Osteoblast (primary cell): ENCODE data around the gene USP33. TPM values are rescaled to one million over a fixed set of nuclear protein-coding genes. Genes with fewer than 3 reads are reported as not detected.

Experiments used
- DNase-seq: peaks from one replicate; pipeline ENCODE4 v3.0.0; 2011; ENCODE audit warnings: low spot score, mixed read lengths; ENCODE audit not compliant: insufficient read length; ENCODE audit errors: missing footprints
- H2AFZ ChIP-seq: 2 replicates; pipeline ENCODE4 v1.6.0; 2011; ENCODE audit warnings: mild to moderate bottlenecking, low read length
- H3K27ac ChIP-seq: 2 replicates; pipeline ENCODE4 v1.5.1; 2011; ENCODE audit warnings: mild to moderate bottlenecking, low read depth, low read length, moderate library complexity
- H3K27me3 ChIP-seq: 2 replicates; pipeline ENCODE4 v1.6.0; 2012; ENCODE audit warnings: mild to moderate bottlenecking, control low read depth, inconsistent platforms, low read length, moderate library complexity; ENCODE audit not compliant: insufficient read depth
- H3K36me3 ChIP-seq: 2 replicates; pipeline ENCODE4 v1.5.1; 2011; ENCODE audit warnings: mild to moderate bottlenecking, low read length, control low read depth, moderate library complexity; ENCODE audit not compliant: insufficient read depth
- H3K4me1 ChIP-seq: 2 replicates; pipeline ENCODE4 v1.5.1; 2011; ENCODE audit warnings: mild to moderate bottlenecking, low read length, control low read depth, moderate library complexity; ENCODE audit not compliant: insufficient read depth
- H3K4me2 ChIP-seq: 2 replicates; pipeline ENCODE4 v1.6.0; 2011; ENCODE audit warnings: mild to moderate bottlenecking, low read length; ENCODE audit not compliant: insufficient read depth
- H3K4me3 ChIP-seq: fragments of 200-600 bp; sonication (generic); 3 replicates; pipeline ENCODE4 v1.5.1; 2012; ENCODE audit warnings: mild to moderate bottlenecking, low read length, inconsistent platforms; ENCODE audit not compliant: insufficient read depth
- H3K79me2 ChIP-seq: 2 replicates; pipeline ENCODE4 v1.6.0; 2012; ENCODE audit warnings: mild to moderate bottlenecking, low read length, control low read depth, inconsistent platforms; ENCODE audit not compliant: insufficient read depth
- H3K9me3 ChIP-seq: 2 replicates; pipeline ENCODE4 v1.5.1; 2011; ENCODE audit warnings: low read depth, low read length, control low read depth
- H4K20me1 ChIP-seq: 2 replicates; pipeline ENCODE4 v1.6.0; 2012; ENCODE audit warnings: mild to moderate bottlenecking, low read length, control low read depth; ENCODE audit not compliant: insufficient read depth
- CTCF ChIP-seq: IDR thresholded peaks from 2 replicates; pipeline ENCODE4 v1.5.1; 2011; ENCODE audit warnings: mild to moderate bottlenecking, low read depth, low read length, moderate library complexity; ENCODE audit errors: extremely low read depth
- total RNA-seq: library from RNA; depleted of rRNA; stranded (reverse); fragments of >200 nt; gene quantifications from 2 replicates; pipeline ENCODE4 v1.2.3, GENCODE V29; 2012

The USP33 gene
- total RNA-seq, 1 donor, result 89.8 TPM

- no peak for TF ChIP-seq CTCF
- DNase-seq, result no peak
- Histone ChIP-seq H3K4me3 (no peak overlapping the region), H3K9me3 (no peaks in the 10 kb centered on the region), H3K36me3 (no peaks in the 10 kb centered on the region), H3K27ac (no peak overlapping the region), H3K79me2 (peaks cover 99% of the 10 kb centered on the region), H2AFZ (no peak overlapping the region), H3K4me2 (no peak overlapping the region), H4K20me1 (peaks cover 40% of the 10 kb centered on the region), H3K4me1 (peaks cover 2% of the 10 kb centered on the region), H3K27me3 (no peaks in the 10 kb centered on the region)
Measured at GRCh38 chr1:77664939-77665516, 94.6 kb downstream of the USP33 start.

DNA sequence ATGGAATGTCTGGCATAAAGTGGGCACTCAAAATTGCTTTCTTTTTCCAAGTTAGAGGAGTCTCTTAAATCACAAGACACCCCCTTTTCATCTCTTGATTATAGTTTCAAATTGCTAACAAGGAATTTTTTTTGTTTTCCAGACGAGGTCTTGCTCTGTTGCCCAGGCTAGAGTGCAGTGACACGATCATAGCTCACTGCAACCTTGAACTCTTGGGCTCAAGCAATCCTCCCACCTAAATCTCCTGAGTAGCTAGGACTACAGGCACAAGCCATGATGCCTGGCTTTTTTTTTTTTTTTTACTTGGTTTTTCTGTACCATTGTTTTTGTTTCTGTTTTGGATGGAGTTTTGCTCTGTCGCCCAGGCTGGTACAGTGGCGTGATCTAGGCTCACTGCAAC is 98.0 kb downstream of the USP33 start:
- H3K36me3 ChIP-seq, result no peaks in the 10 kb centered on the region
- H3K9me3 ChIP-seq, result no peaks in the 10 kb centered on the region
- peaks cover 37% of the 10 kb centered on the region for H4K20me1 ChIP-seq
- H3K27ac ChIP-seq, result no peak overlapping the region
- TF ChIP-seq CTCF, result no peak
- H3K4me3 ChIP-seq, result no peak overlapping the region
- H3K4me2 ChIP-seq, result no peak overlapping the region
- H2AFZ ChIP-seq, result no peak overlapping the region
- no peaks in the 10 kb centered on the region for H3K4me1 ChIP-seq
- H3K27me3 ChIP-seq, result no peaks in the 10 kb centered on the region
- peaks cover 97% of the 10 kb centered on the region for H3K79me2 ChIP-seq
- DNase-seq, result no peak

GRCh38 chr1:77659879-77660593 is 99.6 kb downstream of the USP33 start:
- no peak for DNase-seq
- Histone ChIP-seq H3K4me3 (no peak overlapping the region), H3K4me1 (no peaks in the 10 kb centered on the region), H2AFZ (no peak overlapping the region), H3K27me3 (no peaks in the 10 kb centered on the region), H3K27ac (no peak overlapping the region), H3K36me3 (no peaks in the 10 kb centered on the region), H3K9me3 (no peaks in the 10 kb centered on the region), H3K4me2 (no peak overlapping the region), H4K20me1 (peaks cover 30% of the 10 kb centered on the region), H3K79me2 (peaks cover 97% of the 10 kb centered on the region)
- no peak for TF ChIP-seq CTCF

GRCh38 chr1:77658271-77658670 is 101.4 kb downstream of the USP33 start:
- Histone ChIP-seq H3K36me3 (no peaks in the 10 kb centered on the region), H3K9me3 (no peaks in the 10 kb centered on the region), H3K27me3 (no peaks in the 10 kb centered on the region), H3K79me2 (peaks cover 96% of the 10 kb centered on the region), H3K4me2 (no peak overlapping the region), H2AFZ (no peak overlapping the region), H3K4me1 (no peaks in the 10 kb centered on the region), H3K4me3 (no peak overlapping the region), H4K20me1 (peaks cover 17% of the 10 kb centered on the region), H3K27ac (no peak overlapping the region)
- DNase-seq, result no peak
- TF ChIP-seq CTCF, result no peak
